Stromal cell of bone marrow (primary cell): ENCODE data around the gene JRKL.
"Not testable (repeated sequence)": the region's sequence is repeated elsewhere in the genome, so short reads cannot be mapped to it uniquely, and the experiment has no call there.

Experiments used
- DNase-seq: peaks from one replicate; pipeline ENCODE4 v3.0.0-alpha.2; 2012; ENCODE audit warnings: low read depth

The JRKL gene

DNA sequence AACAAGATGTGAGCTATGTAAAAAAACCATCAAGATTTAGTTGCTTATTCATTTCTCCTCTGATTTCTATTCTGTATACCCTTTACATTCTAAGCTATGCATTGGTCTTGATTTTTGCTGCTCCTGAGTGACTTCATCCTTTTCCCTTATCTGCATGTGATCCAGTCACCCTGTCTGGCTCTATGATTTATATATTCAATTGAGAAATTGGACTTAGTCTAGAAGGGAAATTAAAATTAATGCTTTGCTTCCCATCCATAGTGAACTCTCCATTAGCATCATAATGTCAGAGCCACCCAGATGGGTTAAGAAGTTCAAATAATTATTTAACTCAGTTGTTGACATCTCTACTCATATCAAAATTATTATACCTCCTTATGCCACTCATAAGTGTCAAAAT lies 5.0 kb downstream of the JRKL start:
- no peak for DNase-seq

DNA sequence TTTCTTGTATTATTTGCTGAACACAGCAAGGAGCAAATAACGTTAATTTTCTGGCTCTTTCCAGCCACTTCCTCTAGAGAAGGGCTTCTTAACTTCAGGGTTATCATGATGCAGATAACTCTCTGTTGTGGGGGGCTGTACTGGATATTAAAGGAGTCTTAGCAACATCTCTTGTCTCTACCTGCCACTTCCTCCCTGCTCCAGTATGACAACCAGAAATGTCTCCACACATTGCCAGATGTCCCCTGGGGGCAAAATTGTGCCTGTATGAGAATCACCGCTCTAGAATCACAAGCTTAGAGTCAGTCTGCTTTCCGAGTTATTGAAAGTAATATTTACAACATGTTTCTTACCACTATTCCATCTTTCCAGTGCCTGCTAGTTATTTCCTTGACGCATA lies 6.8 kb downstream of the JRKL start:
- no peak for DNase-seq

DNA sequence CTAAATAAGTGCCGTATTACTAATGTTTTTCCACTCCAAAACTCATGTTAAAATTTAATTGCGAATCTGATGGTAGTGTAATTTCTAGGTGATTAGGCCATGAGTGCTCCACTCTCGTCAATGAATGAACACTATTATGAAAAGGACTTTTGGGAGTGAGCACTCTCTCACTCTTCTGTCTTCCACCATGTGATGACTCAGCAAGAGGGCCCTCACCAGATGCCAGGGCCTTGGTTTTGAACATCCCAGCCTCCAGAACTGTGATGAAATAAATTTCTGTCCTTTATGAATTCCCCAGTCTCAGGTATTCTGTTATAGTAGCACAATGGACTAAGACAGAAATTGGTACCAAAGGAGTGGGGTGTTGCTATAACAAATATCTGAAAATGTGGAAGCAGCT lies 8.1 kb downstream of the JRKL start:
- no peak for DNase-seq

DNA sequence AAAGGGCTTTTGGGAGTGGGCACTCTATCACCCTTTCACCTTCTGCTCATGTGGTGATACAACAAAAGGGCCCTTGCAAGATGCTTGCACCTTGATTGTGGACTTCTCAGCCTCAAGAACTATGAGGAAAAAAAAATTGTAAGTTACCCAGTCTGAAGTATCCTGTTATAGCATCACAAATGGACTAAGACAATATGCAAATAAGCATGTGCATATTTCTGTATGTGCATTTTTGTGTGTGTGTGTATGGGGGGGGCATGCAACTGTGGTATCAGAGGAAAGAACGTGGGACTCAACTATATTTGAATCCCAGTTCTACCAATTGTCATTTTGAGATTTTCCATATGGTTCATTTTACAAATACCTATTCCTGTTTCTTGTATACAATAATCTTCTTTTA lies 10.9 kb downstream of the JRKL start:
- no peak for DNase-seq

DNA sequence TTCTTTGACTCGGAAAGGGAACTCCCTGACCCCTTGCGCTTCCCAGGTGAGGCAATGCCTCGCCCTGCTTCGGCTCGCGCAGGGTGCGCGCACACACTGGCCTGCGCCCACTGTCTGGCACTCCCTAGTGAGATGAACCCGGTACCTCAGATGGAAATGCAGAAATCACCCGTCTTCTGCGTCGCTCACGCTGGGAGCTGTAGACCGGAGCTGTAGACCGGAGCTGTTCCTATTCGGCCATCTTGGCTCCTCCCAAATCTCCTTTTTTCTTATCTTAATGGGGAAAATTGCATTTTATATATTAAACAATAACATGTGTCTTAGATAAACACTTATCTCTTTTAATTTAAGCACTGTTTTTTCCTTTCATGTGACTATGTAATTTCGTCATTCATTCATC lies 21.6 kb downstream of the JRKL start:
- DNase-seq: not testable (repeated sequence)

DNA sequence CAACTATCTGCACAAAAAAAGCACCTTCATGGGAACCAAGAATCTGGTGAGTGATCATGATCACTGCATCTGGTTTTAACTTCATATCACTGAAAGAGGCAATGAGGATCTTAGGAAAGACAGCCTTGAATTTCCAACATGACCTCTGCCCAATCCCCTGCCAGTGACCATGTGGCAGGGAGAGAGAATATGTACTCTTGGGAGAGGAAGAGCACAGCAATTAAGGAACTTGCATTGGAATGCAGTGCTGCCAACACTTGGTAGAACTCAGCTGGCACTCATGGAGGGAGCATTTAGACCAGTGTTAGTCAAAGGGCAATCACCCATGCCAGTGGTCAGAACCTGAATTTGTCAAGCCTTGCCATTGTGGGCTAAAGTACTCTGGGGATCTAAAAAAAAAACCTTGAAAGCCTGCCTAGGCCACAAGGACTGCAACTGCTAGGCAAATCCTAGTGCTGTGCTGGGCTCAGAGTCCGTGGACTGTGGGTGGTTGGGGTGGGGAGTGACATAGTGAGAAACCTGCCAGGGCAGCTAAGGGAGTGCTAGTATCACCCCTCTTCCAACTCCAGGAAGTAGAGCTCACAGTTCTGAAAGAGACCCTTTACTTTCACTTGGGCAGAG lies 23.1 kb downstream of the JRKL start:
- no peak for DNase-seq

DNA sequence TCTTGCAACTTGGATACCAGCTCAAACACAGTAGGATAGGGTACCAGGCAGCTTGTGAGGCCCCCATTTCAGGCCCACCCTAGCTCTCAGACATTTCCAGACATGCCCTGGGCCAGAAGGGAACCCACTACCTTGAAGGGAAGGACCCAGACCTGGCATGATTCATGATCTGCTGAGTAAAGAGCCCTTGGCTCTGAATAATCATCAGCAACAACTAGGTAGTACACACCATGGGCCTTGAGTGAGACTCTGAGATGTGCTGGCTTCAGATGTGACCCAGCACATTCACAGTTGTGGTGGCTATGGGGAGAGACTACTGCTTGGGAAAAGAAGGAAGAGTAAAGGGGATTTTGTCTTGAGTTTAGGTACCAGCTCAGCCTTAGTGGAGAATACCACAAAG lies 23.6 kb downstream of the JRKL start:
- no peak for DNase-seq

DNA sequence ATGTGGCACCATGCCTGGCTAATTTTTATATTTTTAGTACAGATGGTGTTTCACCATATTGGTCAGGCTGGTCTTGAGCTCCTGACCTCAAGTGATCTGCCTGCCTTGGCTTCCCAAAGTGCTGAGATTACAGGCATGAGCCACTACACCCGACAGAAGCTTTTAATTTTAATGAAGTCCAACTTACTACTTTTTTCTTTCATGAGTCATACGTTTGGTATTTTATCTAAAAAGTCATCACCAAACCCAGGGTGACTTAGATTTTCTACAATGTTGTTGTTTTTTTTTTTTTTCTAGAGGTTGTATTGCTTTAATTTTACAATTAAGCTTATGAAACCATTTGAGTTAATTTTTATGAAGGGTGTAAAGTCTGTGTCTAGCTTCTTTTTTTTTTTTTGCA lies 34.9 kb downstream of the JRKL start:
- peak; percentile 28 for DNase-seq

DNA sequence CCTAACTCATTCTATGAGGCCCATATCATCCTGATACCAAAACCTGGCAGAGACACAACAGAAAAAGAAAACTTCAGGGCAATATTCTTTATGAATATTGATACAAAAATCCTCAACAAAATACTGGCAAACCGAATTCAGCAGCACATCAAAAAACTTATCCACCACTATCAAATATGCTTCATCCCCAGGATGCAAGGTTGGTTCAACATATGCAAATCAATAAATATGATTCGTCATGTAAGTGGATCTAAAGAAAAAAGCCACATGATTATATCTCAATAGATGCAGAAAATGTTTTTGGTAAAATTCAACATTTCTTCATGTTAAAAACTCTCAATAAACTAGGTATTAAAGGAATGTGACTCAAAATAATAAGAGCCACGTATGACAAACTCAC lies 40.9 kb downstream of the JRKL start:
- DNase-seq: no peak

DNA sequence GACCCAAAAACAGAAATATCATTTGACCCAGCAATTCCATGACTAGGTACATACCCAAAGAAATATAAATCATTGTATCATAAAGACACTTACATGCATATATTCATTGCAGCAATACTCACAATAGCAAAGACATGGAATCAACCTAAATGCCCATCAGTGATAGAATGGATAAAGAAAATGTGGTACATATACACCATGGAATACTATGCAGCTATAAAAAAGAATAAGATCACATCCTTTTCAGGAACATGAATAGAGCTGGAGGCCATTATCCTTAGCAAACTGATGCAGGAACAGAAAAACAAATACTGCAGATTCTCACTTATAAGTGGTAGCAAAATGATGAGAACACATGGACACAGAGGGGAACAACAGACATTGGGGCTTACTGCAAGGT lies 42.8 kb downstream of the JRKL start:
- DNase-seq: not testable (repeated sequence)
